GM10847 (cell line): ENCODE results near the gene UNC5B.
A peak's percentile ranks its signal among the peaks of the same experiment; 100 is the strongest.

Source experiments
- POLR2A ChIP-seq: IDR thresholded peaks from 2 replicates; pipeline ENCODE4 v1.6.1; 2011; ENCODE audit not compliant: insufficient read length; ENCODE audit errors: extremely low read depth

The UNC5B gene

DNA sequence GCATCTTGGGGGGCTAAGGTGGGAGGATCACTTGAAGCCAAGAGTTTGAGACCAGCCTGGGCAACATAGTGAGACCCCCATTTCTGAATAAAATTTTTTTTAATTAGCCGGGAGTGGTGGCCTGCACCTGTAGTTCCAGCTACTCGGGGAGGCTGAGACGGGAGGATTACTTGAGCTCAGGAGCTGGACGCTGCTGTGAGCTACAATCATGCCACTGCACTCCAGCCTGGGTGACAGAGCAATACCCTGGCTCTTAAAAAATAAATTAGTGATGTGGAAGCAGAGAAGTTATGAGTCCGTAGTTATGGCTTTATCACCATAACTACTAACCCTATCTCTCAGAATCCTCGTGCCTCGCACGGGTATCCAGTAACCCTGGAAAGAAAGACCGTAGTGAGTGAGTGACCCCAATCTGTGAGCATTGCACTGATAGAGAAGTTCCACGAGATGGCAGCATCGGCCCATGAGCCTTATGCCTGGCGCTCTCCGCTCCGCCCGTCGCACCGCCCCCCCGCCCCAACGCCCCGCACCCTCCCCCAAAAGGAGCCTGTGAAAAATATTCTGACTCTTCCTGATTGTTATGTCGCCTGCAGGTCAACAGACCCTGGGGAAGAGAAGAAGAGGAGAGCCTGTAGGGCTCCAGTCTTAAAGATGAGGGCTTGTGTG, 101.8 kb downstream of the UNC5B start:
- no peak for TF ChIP-seq POLR2A

DNA sequence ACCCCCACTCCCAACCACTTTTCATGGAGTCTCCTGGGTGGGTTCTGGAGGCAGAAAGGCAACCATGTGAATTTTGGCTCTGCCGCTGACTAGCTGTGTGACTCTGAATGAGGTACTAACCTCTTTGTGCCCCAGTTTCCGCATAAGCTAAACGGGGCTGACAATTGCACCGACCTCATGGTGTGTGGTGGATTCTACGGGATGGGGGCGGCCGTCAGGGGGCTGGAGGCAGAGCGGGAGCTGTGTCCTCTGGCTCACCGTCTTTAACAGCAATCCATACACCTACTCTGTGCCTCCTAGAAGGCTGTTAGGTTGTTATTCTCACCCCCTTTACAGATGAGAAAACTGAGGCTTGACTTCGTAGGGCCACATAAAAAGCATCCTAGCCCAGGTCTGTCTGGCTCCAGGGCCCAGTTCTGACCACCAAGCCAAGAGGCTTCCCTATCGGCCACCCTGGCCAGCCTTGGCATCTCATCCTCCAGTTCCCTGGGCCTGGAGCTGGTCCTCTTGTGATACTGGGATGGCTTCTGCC, 102.4 kb downstream of the UNC5B start:
- TF ChIP-seq POLR2A: no peak

DNA sequence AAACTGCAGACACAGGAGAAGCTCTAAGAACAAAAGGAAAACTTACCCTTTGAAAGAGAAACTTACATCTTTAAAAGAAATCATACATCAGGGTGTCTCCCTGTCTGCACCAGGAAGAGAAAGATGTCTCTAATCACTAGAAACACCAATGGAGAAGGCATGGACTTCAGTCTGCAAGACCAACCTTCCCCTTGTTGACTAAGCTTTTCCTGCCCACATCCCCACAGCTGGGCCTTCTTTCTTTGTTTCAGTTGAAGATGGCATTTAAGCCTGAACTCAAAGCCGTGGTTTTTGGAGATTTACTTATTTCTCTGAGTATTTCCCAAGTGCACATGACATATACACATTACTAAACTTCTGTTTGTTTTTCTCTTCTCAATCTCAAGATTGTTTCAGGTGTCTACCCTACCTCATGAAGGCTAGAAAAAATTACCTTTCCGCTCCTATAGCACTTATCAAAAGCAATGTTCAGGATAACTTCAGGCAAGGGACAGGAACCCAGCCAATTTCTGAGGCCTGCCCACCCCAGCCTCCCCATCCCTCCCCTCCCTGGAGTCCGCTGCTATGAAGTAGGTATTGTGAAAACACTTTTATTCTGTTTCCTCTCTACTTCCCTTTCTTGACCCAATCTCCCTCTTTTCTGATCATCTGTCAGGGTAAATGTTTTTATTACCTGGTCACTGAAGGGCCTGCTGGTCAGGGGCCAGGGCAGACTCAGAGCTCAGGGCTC, 103.9 kb downstream of the UNC5B start:
- TF ChIP-seq POLR2A: no peak

DNA sequence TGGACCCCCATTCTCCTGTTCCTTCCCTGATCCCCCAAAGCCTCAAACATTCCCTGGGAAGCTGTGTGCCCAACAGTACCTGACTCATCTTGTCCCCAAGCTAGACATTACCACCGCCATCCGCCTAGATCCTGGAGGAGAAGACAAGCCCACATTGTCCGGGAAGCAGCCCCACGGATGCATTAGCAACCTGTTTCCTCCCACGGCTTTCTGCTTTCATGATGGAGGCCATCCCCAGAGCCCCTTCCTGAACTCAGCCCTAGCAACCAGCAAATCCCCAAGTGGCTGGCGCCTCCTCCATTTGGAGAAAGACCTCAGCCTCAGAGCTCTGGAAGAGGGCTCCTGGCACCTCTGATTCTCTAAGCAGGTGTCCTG, 104.4 kb downstream of the UNC5B start:
- TF ChIP-seq POLR2A: no peak

DNA sequence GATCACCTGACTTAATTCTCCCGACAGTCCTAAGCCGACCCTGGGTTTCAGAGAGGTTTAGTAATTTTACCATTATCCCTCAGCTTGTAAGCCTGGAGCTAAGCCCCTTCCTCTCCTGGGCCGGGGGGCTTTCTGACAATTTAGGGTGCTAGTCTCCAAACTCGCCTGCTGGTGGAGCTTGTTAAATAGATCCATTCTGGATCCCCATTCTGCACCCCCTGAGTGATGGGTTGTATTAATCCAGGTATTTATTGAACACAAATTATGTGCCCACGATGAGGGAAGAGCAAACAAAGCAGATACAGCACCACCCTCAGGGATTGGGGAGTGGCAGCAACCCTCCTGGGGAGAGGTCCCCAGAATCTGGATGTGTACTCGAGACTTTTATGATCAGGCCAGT, 105.4 kb downstream of the UNC5B start:
- no peak for TF ChIP-seq POLR2A

DNA sequence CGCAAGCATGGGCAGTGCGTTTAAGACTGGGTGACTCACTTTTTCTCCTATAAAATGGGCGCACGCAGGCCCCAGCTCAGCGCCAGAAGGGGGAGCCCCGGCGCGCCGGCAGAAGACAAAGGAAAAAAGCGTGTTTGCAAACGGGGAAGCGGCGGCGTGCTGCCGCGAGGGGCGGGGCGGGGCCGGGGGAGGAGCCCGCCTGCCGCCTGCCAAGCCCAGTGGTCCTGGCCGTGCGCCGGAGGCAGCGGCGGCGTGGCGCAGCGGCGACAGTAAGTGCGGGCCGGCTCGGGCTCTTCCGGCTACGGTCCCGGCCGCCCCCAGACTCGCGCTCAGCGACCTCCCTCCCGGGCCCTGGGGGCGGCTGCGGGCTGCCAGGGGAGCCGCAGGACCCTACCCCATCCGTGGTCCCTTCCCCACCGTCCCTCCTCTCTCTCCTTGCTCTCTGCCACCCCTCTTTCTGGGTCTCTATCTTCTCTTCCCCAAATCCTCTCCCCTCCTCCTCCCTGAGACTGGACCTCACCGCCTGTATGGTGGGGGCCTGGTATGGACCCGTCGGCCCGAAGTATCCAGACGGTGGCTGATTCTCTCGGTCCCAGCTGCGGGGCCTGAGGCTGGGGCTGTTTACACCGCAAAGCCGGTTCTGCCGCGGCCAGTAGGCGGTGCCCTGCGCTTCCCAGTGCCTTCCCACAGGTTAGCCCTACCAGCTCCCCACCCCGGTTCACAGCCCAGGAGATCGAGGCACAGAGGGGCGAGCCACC, 106.9 kb downstream of the UNC5B start, which contains the start of gene SLC29A3:
Gene SLC29A3 (plus strand): TSS at position 218 of the 758 bp plus-strand sequence. CDS start 51 bp downstream, at position 269.
- TF ChIP-seq POLR2A: peak; percentile 38

DNA sequence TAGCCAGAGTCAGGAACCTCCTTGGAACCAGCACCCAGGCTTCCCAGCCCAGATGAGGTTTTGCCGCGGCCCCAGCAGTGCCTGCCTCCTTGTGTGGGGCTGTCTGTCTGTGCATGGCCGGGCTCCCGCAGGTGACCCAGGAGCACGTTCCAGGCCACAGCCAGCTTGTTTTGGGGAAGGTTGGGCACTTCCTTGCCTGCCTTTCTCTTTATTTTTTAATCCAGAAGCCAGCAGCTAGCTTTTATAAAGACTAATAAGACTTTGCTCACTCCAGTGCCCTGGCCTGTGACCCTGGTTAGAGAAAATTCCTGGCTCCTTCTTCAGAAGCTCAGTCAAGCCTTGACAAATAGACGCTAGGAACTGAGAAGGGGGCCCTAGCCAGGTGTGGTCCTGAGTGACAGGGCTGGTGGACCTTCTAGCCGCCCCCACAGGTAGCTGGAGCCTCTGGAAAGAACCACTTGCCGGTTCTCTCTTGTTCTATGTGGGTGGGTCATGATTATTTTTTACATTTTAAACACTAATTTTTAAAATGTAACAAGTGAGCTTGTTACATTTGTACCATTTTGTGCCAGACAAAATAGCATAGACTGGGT, 107.5 kb downstream of the UNC5B start:
- TF ChIP-seq POLR2A: no peak

DNA sequence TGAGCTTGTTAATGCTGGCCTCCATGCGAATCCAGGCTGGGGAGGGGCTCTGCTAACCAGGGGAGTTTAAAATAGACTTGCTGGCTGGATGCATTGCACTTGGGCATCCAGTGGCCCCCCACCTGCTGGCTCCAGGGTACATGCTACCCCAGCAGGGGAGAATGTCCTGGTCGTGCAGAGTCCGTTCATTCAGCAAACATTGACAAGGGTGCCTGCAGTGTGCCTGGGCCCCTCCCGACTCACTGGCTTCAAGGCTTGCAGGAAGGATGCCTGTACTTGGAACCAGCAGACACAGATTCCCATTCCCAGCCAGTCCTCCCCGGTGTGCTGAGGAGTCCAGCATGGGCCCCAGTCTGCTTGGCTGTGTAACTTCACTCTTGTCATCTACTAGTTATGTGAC, 108.2 kb downstream of the UNC5B start:
- no peak for TF ChIP-seq POLR2A

DNA sequence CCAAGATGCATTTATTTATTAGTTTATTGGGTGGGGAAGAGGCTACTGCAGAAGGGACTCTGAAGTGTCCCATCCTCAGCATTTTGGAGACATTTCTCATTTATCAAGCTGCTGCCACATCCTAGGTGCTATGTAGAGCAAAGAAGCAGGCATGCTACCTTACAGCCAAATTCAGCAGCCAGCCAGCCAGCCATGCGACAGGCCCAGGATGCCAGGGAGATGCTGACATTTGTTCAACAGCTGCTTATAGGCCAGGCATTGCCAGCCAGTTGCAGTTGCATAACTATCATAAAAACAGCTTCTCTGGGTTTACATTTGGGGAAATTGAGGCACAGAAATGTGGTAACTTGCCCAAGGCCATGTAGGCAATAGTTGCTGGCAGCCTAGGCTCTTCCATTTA, 109.0 kb downstream of the UNC5B start:
- no peak for TF ChIP-seq POLR2A

DNA sequence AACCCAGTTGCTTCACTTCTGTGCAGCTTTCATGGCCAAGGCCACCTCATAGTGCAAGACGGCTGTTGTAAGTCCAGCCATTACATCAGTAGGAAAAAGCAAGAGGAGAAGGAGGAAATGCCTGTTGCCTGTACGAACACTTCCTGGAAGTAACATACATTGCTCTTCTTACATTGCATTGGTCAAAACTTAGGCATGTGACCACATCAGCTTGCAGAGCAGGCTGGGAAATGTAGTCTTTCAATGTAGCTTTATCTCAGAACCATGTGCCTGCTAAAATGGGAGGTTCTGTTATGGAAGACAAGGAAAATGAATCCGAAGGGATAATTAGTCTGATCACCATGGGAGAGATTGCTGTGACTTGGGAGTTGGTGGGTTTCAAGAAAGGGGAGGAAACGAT, 111.0 kb downstream of the UNC5B start:
- TF ChIP-seq POLR2A: no peak

DNA sequence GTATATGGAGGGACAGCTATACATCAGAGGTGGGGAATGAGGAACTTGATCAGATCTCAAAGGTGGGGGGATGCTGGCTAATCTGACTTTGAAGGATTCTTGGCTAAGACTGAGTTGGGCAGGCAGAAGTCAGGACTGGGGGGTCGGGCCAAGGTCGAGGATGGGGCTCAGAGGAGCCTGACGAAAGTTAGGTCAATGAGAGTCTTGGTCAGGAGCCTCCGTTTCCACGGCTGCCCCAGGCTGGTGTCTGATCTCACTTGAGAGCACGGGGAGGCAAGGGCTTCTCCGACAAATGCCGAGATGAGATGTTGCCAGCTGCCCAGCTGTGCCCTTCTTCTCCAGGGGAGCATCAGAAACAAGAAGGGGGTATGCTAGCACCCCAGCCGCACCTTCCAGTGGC, 112.4 kb downstream of the UNC5B start:
- TF ChIP-seq POLR2A: no peak

DNA sequence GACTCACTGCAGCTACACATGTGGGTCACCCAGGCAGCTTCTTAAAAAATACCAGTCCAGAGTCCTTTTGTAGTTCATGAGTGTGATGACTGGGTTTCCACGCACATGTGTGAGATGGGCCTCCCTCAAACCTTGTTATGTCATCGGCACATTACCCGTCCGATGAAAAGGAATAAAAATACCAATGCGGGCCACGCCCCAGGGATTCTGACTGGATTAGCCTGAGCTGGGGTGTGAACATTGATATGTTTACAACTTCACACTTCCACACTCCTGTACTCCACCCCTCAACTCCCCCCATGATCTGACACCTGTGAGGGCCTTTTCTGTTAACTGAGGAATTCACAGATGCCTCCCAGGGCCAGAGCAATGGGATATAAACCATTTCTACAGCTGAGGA, 112.9 kb downstream of the UNC5B start:
- TF ChIP-seq POLR2A: no peak

DNA sequence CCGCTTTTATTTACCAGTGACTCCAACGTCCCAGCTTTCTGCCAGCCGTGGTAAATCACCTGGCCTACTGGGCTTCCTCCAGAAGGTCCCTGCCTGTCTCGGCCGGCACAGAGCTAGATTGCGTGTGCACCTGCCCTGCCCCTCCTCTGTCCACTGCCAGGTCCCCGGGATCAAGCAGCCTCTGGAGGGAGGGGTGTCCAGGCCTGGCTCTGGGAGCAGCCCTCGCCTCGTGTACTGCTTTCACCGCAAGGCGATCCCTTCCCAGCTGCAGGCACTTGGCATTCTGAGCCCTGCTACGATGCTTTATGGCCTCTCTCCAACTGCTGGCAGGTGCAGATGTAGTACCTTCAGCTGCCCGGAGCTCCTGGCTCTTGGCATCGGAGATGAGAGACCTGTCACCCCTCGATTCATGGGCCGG, 114.1 kb downstream of the UNC5B start:
- TF ChIP-seq POLR2A: no peak

DNA sequence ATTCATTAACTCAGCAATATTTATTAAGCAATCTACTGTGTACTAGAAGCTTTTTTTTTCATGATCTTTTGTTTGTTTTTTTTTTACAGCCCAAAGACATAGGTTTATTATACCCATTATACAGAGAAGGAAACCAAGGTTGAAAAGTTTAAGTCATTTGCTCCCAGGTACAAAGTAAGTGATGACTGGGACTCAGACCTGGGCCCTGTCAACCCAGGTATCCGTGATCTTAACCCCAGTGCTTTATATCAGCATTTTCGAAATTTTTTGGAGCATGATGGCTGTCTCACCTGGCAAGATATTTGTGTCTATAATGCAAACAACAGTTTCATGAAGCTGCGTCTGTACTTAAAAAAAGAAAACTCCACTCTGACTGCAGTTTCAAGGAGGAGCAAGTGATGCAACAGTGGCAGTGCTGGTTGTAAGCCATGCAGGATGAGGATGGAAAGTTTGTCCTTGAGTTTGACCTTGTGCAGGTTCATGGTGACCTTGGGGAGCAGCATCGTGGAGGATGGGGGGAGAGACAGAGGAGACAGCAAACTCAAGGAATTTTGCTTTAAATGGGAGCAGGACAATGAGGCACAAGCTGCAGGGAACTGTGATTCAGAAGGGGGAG, 118.5 kb downstream of the UNC5B start:
- no peak for TF ChIP-seq POLR2A

DNA sequence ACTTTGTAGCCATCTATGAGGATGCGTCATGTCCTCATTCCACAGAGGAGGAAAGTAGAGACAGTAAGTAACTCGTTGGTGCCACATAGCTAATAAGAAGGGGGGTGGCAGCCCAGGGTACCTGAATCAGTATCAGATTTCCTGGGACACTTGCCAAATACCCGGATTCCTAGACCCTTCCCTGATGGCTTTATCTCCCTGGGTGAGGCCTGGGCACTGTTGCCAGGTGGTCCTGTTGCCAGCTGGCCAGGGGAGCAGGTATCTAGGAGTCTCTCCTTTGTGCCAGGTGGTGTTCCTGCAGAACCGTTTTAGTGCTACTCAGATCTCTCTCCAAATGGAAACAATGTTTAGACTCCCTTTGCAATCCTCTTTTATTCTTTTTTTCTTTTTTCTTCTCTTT, 119.4 kb downstream of the UNC5B start:
- TF ChIP-seq POLR2A: no peak
